HG02610 (cell line): ENCODE data around the gene IQSEC3.
A peak's percentile ranks its signal among the peaks of the same experiment; 100 is the strongest.
"Not testable (repeated sequence)": the region's sequence is repeated elsewhere in the genome, so short reads cannot be mapped to it uniquely, and the experiment has no call there.

Experiments used
- ATAC-seq: cut with Tn5 transposase; IDR thresholded peaks from one replicate; pipeline ENCODE4 v1.9.1; 2021; ENCODE audit warnings: mild to moderate bottlenecking, moderate library complexity; ENCODE audit not compliant: unreplicated experiment

Gene IQSEC3

DNA sequence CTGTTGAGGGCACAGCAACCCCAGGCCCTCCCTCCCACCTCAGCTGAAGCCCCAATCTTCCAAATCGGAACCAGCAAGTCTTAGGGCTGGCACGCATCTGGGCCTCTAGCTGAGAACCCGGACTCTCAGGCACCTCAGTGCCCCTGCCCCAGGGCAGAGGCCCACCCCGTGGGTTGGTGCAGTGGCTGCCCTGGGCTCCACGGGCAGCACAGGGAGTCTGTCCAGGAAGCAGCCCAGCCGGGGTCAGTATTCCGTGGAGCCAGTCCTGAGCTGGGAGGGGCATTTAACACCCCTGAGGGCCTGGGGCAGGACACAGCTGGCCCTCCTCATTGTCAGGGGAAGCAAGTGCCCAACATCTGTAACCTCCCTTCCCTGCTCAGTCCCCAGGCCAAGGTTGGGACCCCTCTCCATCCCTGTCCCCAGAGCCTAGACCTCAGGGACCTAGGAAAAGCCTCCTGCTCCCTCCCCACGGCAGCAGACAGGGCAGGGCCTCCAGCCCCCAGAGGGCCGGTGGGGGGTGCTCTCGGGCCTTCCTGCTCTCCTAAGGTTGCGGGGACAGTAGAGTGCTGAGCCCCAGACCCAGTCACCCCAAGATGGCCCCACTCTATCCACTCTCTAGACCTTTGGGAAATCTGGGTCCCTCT, 110.9 kb downstream of the IQSEC3 start:
- no peak for ATAC-seq

DNA sequence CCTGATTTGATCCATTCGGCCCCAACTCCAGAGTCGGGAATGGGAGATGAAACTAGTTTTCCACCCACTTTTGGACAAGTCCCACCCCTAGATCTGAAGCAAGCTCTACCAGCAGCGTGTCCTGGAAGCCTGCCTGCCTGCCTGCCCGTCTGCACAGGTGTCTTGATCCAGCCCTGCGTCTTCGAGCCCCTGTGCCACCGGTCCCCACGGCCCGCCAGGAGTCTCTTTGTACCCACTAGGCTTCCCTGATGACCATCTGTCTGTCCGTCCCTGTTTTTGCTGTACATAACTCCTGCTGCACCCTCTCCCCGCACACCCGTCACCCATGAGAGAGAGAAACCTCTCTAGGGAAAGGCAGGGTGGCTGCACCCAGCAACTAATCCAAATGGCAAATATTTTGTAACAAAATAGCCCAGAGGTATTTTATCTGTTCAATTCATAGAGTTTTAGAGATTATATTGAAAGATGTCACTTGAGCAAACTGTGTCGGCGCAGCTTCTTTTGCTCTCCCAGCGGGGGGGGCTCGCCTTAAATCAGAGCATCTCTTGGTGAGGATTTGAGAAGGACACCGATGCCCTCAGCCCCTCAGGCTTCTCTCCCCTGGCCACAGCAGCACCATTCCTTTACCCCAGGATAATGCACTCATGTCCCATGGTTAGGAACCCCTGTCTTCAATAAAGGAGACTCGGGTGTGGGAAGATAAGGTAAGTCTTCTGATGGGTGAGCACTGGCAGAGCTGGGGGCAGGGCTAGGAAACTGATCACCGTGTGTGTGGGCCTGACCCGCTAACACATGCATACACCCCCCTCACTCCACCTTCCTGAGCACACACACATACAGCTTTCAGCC, 111.6 kb downstream of the IQSEC3 start:
- no peak for ATAC-seq

DNA sequence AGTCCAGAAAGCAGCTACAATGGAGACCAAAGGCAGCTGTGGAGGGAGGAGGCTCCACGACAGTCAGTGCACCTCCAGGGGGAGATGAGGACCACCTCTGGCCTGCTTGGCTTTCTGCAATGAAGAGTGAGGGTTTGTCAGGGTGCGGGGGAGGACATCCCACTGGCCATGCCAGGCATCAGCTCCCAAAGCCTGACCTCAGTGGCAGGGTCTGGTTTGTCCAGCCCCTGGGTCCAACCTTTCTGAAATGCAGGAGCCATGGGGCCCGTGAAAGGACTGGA, 112.2 kb downstream of the IQSEC3 start:
- no peak for ATAC-seq

DNA sequence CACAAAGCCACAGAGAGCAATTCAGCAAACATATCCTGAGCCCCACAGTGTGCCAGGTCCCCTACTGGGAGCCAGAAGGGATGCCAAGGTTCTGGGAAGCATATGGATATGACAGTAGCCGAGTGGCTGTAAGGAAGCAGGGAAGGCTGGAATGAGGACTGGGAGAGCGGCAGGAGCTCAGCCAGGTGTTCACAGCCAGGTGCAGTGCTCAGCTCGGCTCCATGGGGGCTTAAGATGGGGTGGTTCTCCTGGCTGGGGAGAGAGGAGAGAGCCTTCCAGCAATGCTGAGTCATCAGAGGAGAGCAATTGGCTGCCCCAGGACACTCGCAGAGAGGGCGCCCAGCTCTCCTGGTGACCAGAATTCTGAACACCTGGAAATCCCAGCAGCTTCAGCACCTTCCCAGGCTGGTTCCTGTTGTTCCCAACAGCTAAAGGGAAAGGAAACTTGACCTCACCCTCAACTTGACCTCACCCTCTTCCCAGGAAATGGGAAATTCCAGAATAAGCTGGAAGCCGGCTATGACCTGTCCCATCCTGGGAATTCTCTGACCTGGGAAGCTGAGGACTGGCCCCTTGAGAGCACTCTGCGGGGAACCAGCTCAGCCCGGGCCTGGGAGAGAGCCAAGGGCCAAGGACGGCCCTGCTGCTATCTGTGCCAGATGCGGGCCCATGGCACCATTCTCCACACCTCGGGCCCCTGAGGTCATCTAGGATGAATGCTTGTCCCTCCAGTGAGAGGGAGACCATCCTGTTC, 112.7 kb downstream of the IQSEC3 start:
- no peak for ATAC-seq

DNA sequence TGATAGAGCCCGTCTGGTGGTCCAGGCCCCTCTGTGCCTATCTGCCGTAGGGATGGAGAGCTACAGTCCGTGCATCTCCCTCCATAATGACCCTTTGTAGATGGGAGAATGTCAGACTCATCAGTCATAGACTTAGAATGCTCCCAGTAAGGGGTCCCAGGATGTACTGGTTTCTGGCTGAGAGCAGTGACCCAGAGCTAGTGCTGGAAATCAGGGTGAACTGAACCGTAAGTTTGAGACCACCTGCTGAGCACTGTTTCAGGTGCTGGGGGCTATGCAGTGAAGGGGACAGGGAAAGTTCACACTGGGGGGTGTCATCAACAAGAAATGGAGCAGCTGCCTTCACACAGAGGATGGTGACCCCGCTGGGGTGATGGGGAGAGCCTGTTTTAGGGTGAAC, 113.3 kb downstream of the IQSEC3 start:
- no peak for ATAC-seq

DNA sequence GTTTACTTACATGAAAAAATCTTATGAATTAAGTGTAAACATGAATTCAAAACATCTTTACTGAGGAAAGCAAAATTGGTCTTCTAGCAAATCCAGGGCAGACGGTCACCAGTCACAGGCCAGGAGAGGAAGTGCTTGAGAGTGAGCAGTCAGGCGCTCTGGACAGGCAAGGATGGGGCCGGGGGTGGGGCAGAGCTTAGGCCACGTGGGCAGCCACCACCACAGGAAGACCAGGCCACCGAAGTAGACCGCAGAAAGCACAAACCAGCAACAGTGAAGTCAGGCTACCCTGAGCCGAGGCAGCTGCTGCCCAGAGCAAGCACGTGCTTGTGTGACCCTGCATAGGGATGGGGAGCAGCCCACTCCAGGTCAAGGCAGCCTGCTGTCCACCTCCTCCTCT, 113.9 kb downstream of the IQSEC3 start:
- peak; percentile 58 for ATAC-seq

DNA sequence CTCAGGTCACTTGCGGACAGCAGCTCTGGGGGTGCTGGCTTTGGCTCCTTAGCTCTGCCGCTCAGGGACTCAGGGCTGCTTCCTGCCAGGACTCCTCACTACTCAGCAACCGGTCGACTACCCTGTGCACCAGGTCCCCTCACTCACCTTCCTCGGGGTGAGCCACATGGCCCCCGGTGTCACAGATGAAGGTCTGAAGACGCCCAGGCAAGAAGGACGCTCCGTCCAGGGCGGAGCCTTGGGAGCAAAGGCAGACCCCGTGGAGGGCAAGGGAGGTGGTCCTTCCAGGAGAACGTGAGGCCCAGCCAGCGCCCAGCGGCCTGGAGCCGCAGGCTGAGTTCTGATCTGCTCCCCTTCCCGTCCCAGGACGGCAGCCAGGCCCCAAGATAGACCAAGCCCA, 115.4 kb downstream of the IQSEC3 start:
- no peak for ATAC-seq

DNA sequence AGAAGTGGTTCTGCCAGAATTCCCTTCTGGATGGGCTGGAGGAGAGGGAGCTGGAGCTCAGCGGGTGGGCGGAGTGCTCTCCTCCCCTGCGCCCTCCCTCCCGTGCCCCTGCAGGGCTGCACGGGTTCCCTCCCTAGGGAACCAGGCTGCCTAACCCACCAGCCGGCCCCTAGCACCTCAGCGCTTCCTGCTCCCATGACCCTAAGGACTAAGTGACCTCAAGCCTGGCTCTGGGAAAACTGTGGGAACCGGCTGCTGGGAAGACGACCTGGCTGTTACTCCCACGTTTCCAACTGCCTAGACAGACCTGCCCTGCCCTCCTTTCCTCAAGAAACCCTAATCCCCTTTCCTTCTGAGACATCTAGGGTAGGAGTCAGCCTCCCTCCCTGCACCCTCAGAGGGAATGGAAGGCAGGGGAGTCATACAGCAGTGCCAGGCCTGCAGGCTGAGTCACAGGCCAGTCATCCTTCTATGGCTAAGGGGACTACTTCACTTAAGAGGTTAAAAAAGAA, 115.9 kb downstream of the IQSEC3 start:
- no peak for ATAC-seq

DNA sequence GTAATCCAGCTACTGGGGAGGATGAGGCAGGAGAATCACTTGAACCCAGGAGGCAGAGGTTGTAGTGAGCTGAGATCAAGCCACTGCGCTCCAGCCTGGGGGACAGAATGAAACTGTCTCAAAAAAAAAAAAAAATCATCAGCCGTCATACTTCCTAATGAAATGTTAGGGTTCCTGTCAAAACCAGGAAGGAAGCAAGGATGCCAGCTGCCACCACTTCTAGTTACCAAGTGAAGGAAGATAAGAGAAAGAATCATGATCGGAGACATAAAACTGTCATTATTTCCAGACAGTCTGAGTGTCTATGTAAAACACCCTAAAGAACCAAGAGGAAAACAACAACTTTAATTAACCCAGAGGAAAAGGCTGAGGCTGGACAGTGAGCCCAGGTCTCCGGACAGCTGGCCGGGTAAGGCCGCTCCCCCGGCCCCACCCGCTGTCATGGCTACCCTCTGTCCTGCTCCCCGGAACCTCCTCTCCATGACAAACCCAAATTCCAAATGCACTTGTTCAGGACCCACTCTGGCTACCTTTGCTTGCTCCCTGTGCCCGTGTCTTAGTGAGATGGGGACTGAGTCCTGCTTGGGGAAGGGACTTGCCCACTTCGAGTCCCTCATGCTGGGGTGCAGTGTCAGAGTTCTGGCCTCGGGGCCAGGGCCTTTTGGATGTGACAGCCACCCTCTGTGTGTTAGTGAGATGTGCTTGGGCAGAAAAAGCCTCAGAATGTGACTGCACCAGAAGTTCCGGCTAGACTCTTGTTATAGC, 118.4 kb downstream of the IQSEC3 start:
- no peak for ATAC-seq

DNA sequence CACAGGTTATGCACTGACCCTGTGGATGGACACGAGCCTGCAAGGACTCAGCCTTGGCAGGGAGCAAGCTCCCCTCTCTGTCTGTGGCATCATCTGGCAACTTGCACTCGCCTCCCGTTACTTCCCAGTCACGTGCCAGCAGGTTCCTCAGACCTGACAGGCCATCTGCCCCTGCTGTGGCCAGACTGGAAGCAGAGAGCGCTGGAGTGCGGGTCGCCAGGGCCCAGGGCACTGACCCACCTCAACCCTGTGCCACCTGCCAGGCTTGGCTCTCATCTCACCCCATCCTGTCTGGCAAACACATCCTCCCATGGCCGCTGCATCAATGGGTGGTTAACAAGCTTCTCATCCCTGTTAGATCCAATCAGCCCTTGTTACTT, 119.0 kb downstream of the IQSEC3 start:
- ATAC-seq: no peak

DNA sequence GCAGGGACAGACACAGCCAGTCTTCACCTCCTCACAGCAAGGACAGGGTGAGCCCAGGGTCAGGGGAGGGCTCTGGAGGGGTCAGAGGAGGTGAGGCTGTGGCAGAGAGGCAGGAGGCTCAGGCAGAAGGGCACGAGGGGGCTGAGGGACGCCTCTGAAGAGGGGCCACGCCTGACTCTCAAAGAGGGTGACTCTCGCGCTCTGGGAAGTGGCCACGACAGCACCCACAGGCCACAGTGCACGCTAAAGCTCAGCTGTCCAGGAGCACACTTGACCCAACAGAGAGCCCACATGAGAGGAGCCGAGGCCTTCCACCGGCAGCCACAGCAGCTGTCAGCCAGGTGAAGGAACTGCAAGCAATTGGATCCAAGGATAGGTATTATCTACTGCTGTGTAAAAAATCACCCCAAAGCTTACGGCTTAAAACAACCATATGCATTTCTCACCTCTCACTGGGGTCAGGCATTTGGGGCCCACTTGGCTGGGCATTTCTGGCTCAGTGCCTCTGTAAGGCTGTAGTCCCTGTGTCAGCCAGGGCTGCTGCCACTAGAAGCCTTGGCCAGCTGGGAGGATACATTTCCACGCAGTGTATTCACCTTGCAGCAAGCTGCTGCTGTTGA, 119.5 kb downstream of the IQSEC3 start:
- ATAC-seq: no peak

DNA sequence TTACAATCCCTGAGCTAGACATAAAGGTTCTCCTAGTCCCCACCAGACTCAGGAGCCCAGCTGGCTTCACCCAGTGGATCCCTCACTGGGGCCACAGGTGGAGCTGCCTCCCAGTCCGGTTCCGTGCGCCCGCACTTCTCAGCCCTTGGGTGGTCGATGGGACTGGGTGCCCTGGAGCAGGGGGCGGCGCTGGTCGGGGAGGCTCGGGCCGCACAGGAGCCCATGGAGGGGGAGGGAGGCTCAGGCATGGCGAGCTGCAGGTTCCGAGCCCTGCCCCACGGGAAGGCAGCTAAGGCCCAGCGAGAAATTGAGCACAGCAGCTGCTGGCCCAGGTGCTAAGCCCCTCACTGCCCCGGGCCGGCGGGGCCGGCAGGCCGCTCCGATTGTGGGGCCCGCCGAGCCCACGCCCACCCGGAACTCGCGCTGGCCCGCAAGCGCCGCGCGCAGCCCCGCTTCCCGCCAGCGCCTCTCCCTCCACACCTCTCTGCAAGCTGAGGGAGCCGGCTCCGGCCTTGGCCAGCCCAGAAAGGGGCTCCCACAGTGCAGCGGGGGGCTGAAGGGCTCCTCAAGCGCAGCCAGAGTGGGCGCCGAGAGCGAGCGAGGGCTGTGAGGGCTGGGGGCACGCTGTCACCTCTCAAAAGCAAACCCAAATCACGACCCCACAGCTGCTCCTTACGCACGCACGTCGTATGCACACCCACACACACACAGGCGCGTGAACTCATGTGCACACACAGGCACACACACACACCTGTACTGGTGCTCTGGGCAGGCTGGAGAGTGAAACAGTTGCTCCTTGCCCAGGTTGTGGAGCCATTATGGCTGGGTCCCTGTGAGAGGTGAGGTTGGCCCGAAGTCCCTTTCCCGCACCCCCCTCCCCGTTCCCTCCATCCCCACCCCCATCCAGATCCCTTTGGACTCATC, 121.7 kb downstream of the IQSEC3 start:
- not testable (repeated sequence) for ATAC-seq

DNA sequence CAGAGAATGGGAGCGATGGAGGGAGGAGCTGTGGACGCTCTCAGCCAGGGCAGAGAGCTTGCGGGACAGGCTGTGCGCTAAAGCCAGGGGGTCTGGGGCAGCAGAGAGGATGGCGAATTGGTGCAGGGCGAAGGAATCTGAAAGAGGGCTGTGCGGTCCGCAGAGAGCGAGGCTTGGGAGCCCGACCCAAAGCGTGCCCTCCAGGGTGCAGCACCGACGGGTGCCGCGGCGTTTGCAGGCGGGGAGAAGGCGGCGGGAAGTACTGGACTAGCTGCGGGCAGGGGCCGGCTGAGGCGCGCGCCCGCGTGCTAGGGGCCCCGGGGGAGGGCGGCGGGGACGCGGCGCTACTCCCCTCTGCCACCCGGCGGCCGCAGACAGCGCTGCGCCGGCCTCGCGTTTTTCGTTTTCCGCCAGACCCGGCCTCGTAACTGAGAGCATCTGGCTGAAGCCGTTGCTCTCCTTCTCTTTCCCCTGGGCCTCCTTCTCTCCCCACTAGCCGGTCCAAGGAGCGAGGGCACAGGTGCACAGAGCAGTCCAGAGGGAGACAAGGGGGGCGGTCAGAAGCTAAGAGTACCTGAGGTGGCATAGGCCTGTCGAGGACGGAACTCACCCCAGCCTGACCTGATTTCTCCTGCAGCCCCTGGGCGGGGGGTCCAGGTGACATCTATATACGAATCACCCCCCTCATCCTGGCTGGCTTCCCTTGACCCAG, 122.5 kb downstream of the IQSEC3 start:
- no peak for ATAC-seq

DNA sequence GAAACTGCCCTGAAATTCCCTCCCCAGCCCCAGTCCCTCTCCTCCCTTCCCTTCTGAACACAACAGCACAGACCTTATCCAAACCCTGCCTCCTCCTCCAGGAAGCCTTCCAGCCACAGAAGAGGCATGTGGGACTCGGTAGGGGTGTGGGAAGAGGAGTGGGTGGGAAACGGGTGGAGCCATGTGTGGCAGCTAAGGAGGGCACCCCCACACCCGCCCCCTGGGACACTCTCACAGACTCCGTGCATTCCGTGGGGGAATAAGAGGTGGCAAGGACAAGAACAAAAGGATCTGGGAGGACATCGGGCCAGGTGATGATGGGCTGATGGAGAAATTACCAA, 123.0 kb downstream of the IQSEC3 start:
- no peak for ATAC-seq

DNA sequence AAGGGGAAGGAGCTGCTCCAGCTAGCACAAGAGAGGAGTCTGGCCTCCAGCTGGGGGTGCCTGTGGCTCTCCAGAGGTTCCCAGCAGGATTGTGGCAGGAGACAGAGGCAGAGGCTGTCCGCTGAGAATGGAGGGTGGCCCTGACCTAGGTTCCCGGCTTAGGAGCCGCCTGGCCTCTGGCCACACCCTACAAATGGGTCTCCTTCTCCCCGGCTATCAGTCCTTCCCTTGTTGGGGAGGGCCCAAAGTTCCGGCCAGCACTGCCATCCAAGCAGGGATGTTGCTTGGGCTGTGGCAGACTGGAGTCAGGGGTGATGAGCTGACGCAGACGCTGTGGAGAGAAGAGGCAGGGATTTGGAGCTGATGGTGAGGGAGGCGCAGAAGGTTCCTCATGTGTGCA, 124.3 kb downstream of the IQSEC3 start:
- no peak for ATAC-seq

DNA sequence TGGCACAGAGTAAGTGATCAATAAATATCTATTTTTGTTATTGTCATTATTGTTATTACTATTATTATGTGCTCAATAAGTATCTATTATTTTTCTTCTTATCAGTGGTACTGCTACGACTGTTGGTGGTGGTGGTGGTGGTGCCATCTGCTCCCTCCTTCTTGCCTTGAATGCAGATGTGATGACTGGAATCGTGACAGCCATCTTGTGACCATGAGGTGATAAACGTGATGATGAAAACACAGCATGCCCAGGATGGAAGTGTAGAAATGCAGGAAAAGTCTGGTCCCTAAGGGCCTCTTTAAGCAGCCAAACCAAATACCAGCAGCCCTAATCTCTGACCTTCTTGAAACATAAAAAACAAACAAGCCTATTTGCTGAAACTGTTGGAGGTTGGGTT, 125.0 kb downstream of the IQSEC3 start:
- no peak for ATAC-seq

DNA sequence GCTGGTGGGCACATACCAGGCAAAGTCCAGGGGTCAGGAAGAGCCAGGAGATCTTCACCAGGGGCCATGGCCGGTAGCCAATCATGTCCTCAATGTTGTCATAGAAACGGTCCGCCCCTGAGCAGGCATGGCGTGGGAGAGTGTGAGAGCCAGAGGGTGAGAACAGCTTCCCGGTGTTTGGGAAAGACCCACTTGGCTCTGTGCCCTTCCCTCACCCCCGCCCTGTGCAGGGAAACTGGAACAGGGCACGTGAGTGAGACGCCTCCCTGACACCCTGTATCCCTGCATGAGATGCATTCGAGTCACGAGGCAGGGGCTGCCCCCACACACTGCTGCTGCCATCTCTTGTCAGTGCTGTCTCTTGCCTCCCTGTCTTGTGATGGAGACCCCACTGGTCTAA, 126.7 kb downstream of the IQSEC3 start:
- no peak for ATAC-seq

DNA sequence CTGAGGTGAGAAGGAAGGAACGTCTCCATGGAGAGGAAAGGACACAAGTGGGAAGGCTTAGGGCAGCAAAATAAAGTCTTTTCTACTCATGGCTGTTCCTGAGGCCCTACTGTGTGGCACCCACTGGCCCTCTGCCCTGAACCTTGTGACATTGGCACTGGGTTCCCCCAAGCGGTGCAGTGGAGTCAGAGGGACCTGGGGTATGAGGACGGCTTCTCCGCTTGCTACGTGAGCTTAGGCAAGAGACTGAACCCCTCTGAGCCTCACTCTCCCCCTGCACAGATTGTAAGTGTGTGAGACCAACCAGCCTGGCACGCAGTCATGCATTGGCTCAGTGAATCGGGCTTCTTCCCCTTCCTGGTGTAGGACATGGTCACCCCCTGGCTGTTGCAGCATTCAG, 127.7 kb downstream of the IQSEC3 start:
- no peak for ATAC-seq

DNA sequence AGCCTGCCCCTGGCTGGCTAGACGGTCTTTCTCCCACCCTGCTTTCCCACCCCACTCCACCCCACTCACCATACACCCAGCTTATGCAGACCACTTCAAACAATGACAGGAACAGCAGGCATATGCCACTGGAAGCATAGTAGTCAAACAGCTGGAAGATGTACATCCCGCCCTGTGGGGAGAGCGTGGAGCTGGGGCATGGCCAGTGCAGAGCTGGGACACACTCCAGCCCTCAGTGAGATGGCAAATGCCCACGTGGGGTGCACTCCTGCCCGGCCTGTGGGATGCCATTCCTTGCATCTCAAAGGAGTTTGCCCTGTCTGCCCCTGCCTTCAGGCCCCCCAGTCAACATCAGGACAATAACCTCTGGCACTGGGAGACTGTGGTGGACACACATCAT, 128.6 kb downstream of the IQSEC3 start:
- no peak for ATAC-seq
